Measurements from ENCODE around the gene NOCT. TPM values are rescaled to one million over a fixed set of nuclear protein-coding genes. Genes with fewer than 3 reads are reported as not detected.
"Not testable (repeated sequence)": the region's sequence is repeated elsewhere in the genome, so short reads cannot be mapped to it uniquely, and the experiment has no call there.

Gene NOCT
- total RNA-seq, 1 experiment from 2014 or later = 13.5 TPM

GRCh38 chr4:139048026-139048425 lies 32.4 kb downstream of the NOCT start:
- no peak for DNase-seq (ENCODE audit: low read depth)

- DNase-seq (ENCODE audit: low read depth) = peak; percentile 7
These were observed 34.9 kb downstream of the NOCT start for GRCh38 chr4:139050446-139050845.

GRCh38 chr4:139053909-139054308 lies 38.3 kb downstream of the NOCT start:
- no peak for DNase-seq (ENCODE audit: low read depth)

- DNase-seq (ENCODE audit: low read depth) = peak; percentile 7
These were observed 39.4 kb downstream of the NOCT start for GRCh38 chr4:139054791-139055505.

- not testable (repeated sequence) for DNase-seq (ENCODE audit: low read depth)
These were observed 43.4 kb downstream of the NOCT start for GRCh38 chr4:139059026-139059425.

GRCh38 chr4:139060591-139060990 lies 45.0 kb downstream of the NOCT start:
- no peak for DNase-seq (ENCODE audit: low read depth)

- no peak for DNase-seq (ENCODE audit: low read depth)
These were observed 60.6 kb downstream of the NOCT start for GRCh38 chr4:139076016-139076744.

- DNase-seq (ENCODE audit: low read depth) = no peak
These were observed 62.2 kb downstream of the NOCT start for GRCh38 chr4:139077567-139078355.

GRCh38 chr4:139078926-139079325 lies 63.3 kb downstream of the NOCT start:
- no peak for DNase-seq (ENCODE audit: low read depth)

GRCh38 chr4:139082750-139083606 lies 67.4 kb downstream of the NOCT start:
- peak; percentile 97 for DNase-seq (ENCODE audit: low read depth)

GRCh38 chr4:139083607-139083955 lies 68.0 kb downstream of the NOCT start:
- DNase-seq (ENCODE audit: low read depth) = peak; percentile 63

- DNase-seq (ENCODE audit: low read depth) = peak; percentile 91
These were observed 68.6 kb downstream of the NOCT start for GRCh38 chr4:139083956-139084803.

GRCh38 chr4:139084804-139085093 lies 69.2 kb downstream of the NOCT start:
- DNase-seq (ENCODE audit: low read depth) = no peak

- DNase-seq (ENCODE audit: low read depth) = peak; percentile 3
These were observed 69.6 kb downstream of the NOCT start for GRCh38 chr4:139085141-139085540.

- no peak for DNase-seq (ENCODE audit: low read depth)
These were observed 76.7 kb downstream of the NOCT start for GRCh38 chr4:139092271-139092670.

Other genes starting within 250 kb of the NOCT start
- gene ELF2, start 161.4 kb downstream of the NOCT start, total RNA-seq (2014; rRNA removed; shearing (Covaris generic)) = 24.8 and 28.5 TPM in 2 replicates

Measured in RPMI7951 (cell line).